Measurements from ENCODE around the gene CARMIL3. TPM values are rescaled to one million over a fixed set of nuclear protein-coding genes. Genes with fewer than 3 reads are reported as not detected.

Gene CARMIL3
- total and polyA plus RNA-seq, 2 of the 4 experiments (the other 2 are of a cell fraction) = under 0.01 TPM; not detected in 1

GRCh38 chr14:24042746-24043145, 9.1 kb upstream of the CARMIL3 start:
- Histone ChIP-seq H4K91ac (ENCODE audit: insufficient read depth, low read depth, low read length) (no peak overlapping the region), H3K4me2 (ENCODE audit: low read depth, low read length) (no peak overlapping the region), H3K18ac (ENCODE audit: low read depth, low read length) (no peak overlapping the region), H3K79me1 (ENCODE audit: low read depth in 1 of 2, low read length in 2 of 2) (no peaks in the 10 kb centered on the region), H2BK20ac (ENCODE audit: low read depth, low read length) (no peak overlapping the region), H3K23ac (ENCODE audit: low read depth, low read length) (no peak overlapping the region), H3K9me3 (ENCODE audit: control insufficient read depth, insufficient read depth, low read length) (no peaks in the 10 kb centered on the region), H3K27ac (ENCODE audit: insufficient read depth, low read length) (no peak overlapping the region), H3K4me1 (ENCODE audit: control insufficient read depth, insufficient read depth, low read length) (no peaks in the 10 kb centered on the region), H2BK15ac (ENCODE audit: low read depth, low read length) (no peak overlapping the region), H2BK5ac (ENCODE audit: low read depth, low read length, poor library complexity, severe bottlenecking) (no peak overlapping the region), H4K20me1 (ENCODE audit: insufficient read depth, low read length) (no peaks in the 10 kb centered on the region), H4K8ac (ENCODE audit: low read depth in 2 of 2, low read length in 2 of 2) (no peak overlapping the region), H3K4me3 (ENCODE audit: insufficient read depth, low read depth, low read length) (no peak overlapping the region), H2AK5ac (ENCODE audit: low read depth, low read length) (no peak overlapping the region), H2BK120ac (ENCODE audit: low read depth, low read length) (no peak overlapping the region), H3K36me3 (ENCODE audit: control insufficient read depth, insufficient read depth, low read length) (no peaks in the 10 kb centered on the region), H3K9me1 (ENCODE audit: insufficient read depth, low read length) (no peaks in the 10 kb centered on the region), H3K9ac (ENCODE audit: low read depth, low read length) (no peak overlapping the region), H3K27me3 (ENCODE audit: control insufficient read depth, insufficient read depth, low read length) (peaks cover 13% of the 10 kb centered on the region), H2AFZ (replicated peaks; ENCODE audit: low read length, poor library complexity) (no peak overlapping the region), H3K4ac (ENCODE audit: low read depth, low read length) (no peak overlapping the region), H3K56ac (ENCODE audit: extremely low read depth, insufficient read depth, low read length) (no peak overlapping the region), H3K14ac (replicated peaks; ENCODE audit: low read depth, low read length) (no peak overlapping the region), H2AK9ac (replicated peaks; ENCODE audit: low read depth, low read length, poor library complexity) (no peak overlapping the region), H4K5ac (ENCODE audit: low read depth, low read length) (no peak overlapping the region)
- 10% methylated on average over 2 of the region's 5 CpGs; no CpG with 5 or more reads in 1 of the 2 experiments for WGBS, 2 experiments (ENCODE audit: extremely low coverage in 2 of 2, insufficient read length in 1 of 2)
- in situ Hi-C loops (cut with MboI; ENCODE audit: low sequenced_read_pairs) (no loop called here), intact Hi-C loops (cut with micrococcal nuclease) (no loop called here), dilution Hi-C loops (cut with HindIII; ENCODE audit: low sequenced_read_pairs, unreplicated experiment) (no loop called here)
- TF ChIP-seq BHLHE40 (IDR thresholded peaks at IDR 0.05; ENCODE audit: low read depth, low read length) = no peak
- TF ChIP-seq FOS (IDR thresholded peaks at IDR 0.05; ENCODE audit: low read depth, low read length) = no peak
- TF ChIP-seq CHD1 (IDR thresholded peaks at IDR 0.05; ENCODE audit: low read depth, low read length) = no peak
- no peak for TF ChIP-seq MAFK (IDR thresholded peaks at IDR 0.05; ENCODE audit: low read depth, low read length)
- TF ChIP-seq, protein P1, sequence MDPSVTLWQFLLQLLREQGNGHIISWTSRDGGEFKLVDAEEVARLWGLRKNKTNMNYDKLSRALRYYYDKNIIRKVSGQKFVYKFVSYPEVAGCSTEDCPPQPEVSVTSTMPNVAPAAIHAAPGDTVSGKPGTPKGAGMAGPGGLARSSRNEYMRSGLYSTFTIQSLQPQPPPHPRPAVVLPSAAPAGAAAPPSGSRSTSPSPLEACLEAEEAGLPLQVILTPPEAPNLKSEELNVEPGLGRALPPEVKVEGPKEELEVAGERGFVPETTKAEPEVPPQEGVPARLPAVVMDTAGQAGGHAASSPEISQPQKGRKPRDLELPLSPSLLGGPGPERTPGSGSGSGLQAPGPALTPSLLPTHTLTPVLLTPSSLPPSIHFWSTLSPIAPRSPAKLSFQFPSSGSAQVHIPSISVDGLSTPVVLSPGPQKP (IDR thresholded peaks at IDR 0.05; ENCODE audit: borderline replicate concordance, low read depth, low read length) = no peak
- TF ChIP-seq NFE2L2 (IDR thresholded peaks at IDR 0.05; ENCODE audit: low read depth, low read length) = no peak
- TF ChIP-seq, protein P2, sequence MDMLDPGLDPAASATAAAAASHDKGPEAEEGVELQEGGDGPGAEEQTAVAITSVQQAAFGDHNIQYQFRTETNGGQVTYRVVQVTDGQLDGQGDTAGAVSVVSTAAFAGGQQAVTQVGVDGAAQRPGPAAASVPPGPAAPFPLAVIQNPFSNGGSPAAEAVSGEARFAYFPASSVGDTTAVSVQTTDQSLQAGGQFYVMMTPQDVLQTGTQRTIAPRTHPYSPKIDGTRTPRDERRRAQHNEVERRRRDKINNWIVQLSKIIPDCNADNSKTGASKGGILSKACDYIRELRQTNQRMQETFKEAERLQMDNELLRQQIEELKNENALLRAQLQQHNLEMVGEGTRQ (IDR thresholded peaks at IDR 0.05; ENCODE audit: low read depth, low read length) = no peak
- TF ChIP-seq RCOR1 (IDR thresholded peaks at IDR 0.05; ENCODE audit: insufficient replicate concordance, low read length) = no peak
- TF ChIP-seq, protein P3, sequence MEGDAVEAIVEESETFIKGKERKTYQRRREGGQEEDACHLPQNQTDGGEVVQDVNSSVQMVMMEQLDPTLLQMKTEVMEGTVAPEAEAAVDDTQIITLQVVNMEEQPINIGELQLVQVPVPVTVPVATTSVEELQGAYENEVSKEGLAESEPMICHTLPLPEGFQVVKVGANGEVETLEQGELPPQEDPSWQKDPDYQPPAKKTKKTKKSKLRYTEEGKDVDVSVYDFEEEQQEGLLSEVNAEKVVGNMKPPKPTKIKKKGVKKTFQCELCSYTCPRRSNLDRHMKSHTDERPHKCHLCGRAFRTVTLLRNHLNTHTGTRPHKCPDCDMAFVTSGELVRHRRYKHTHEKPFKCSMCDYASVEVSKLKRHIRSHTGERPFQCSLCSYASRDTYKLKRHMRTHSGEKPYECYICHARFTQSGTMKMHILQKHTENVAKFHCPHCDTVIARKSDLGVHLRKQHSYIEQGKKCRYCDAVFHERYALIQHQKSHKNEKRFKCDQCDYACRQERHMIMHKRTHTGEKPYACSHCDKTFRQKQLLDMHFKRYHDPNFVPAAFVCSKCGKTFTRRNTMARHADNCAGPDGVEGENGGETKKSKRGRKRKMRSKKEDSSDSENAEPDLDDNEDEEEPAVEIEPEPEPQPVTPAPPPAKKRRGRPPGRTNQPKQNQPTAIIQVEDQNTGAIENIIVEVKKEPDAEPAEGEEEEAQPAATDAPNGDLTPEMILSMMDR (conservative IDR thresholded peaks at IDR 0.05; ENCODE audit: low read depth, low read length) = no peak
- TF ChIP-seq CEBPB (IDR thresholded peaks at IDR 0.05; ENCODE audit: low read depth, low read length) = no peak
- TF ChIP-seq RAD21 (IDR thresholded peaks at IDR 0.05; ENCODE audit: low read length) = no peak
- no peak for TF ChIP-seq MAZ (IDR thresholded peaks at IDR 0.05; ENCODE audit: borderline replicate concordance, low read depth, low read length)
- no peak for TF ChIP-seq SMC3 (IDR thresholded peaks at IDR 0.05; ENCODE audit: low read depth, low read length)
- no peak for TF ChIP-seq MXI1 (IDR thresholded peaks at IDR 0.05; ENCODE audit: borderline replicate concordance, low read depth, low read length)
- TF ChIP-seq POLR2A (IDR thresholded peaks at IDR 0.05; ENCODE audit: low read depth, low read length) = no peak
- POLR2A ChIA-PET (ENCODE audit: unreplicated experiment) = no interaction called here
- BruUV-seq (replicated peaks) = no TSS peak
- DNase-seq = no peak
- CTCF ChIA-PET = no interaction called here
- no peak for ATAC-seq (ENCODE audit: low read depth)

Data from IMR-90 (cell line).